Type B pancreatic cell (in vitro differentiated cells): ENCODE measurements around the gene UBE2E1. TPM values are rescaled to one million over a fixed set of nuclear protein-coding genes. Genes with fewer than 3 reads are reported as not detected.
A peak's percentile ranks its signal among the peaks of the same experiment; 100 is the strongest.

Experiments used
- DNase-seq: peaks from one replicate; pipeline ENCODE4 v3.0.0; 2021; ENCODE audit warnings: mixed read lengths; ENCODE audit not compliant: unreplicated experiment; ENCODE audit errors: extremely low spot score
- H3K27ac Mint-ChIP-seq: 2 replicates; pipeline ENCODE4 v1.8.0; 2021; ENCODE audit warnings: mild to moderate bottlenecking, mixed read lengths
- H3K27me3 Mint-ChIP-seq: 2 replicates; pipeline ENCODE4 v1.8.0; 2021; ENCODE audit warnings: mixed read lengths
- H3K36me3 Mint-ChIP-seq: 2 replicates; pipeline ENCODE4 v1.8.0; 2021; ENCODE audit warnings: mixed read lengths
- H3K4me1 Mint-ChIP-seq: one replicate; pipeline ENCODE4 v1.8.0; 2021; ENCODE audit warnings: mixed read lengths; ENCODE audit not compliant: unreplicated experiment
- H3K4me3 Mint-ChIP-seq: 2 replicates; pipeline ENCODE4 v1.8.0; 2021; ENCODE audit warnings: mild to moderate bottlenecking, mixed read lengths
- H3K9me3 Mint-ChIP-seq: 2 replicates; pipeline ENCODE4 v1.8.0; 2021; ENCODE audit warnings: mixed read lengths
- CTCF ChIP-seq: fragments of 200-600 bp; sonication (generic); conservative IDR thresholded peaks from 2 replicates; pipeline ENCODE4 v1.5.0; 2021; ENCODE audit warnings: antibody characterized with exemption, mild to moderate bottlenecking
- total RNA-seq: library from RNA; stranded (reverse); gene quantifications from 2 replicates; pipeline ENCODE4 v1.2.1, GENCODE V29; 2021; ENCODE audit warnings: low replicate concordance

Gene UBE2E1
- total RNA-seq, 1 donor from 2014 or later: 110 TPM

- Mint-ChIP-seq H3K9me3 (no peaks in the 10 kb centered on the region), H3K27ac (peak overlapping the region; percentile 48), H3K4me1 (peaks cover 28% of the 10 kb centered on the region), H3K36me3 (peaks cover 40% of the 10 kb centered on the region), H3K27me3 (no peaks in the 10 kb centered on the region), H3K4me3 (peak overlapping the region; percentile 70)
- no peak for DNase-seq
- no peak for TF ChIP-seq CTCF
Observed at GRCh38 chr3:23920151-23920655, 114.4 kb downstream of the UBE2E1 start.

- DNase-seq: no peak
- Mint-ChIP-seq H3K27ac (no peak overlapping the region), H3K4me3 (peak overlapping the region; percentile 17), H3K9me3 (no peaks in the 10 kb centered on the region), H3K36me3 (peaks cover 40% of the 10 kb centered on the region), H3K4me1 (peaks cover 21% of the 10 kb centered on the region), H3K27me3 (no peaks in the 10 kb centered on the region)
- TF ChIP-seq CTCF: no peak
Observed at GRCh38 chr3:23921052-23921511, 115.3 kb downstream of the UBE2E1 start.

- Mint-ChIP-seq H3K9me3 (no peaks in the 10 kb centered on the region), H3K27me3 (no peaks in the 10 kb centered on the region), H3K27ac (no peak overlapping the region), H3K4me3 (no peak overlapping the region), H3K4me1 (peaks cover 14% of the 10 kb centered on the region), H3K36me3 (peaks cover 23% of the 10 kb centered on the region)
- DNase-seq: no peak
- TF ChIP-seq CTCF: no peak
Observed at GRCh38 chr3:23923786-23924185, 118.0 kb downstream of the UBE2E1 start.

GRCh38 chr3:23926246-23926645 is 120.5 kb downstream of the UBE2E1 start:
- Mint-ChIP-seq H3K4me3 (no peak overlapping the region), H3K9me3 (no peaks in the 10 kb centered on the region), H3K27me3 (no peaks in the 10 kb centered on the region), H3K4me1 (peaks cover 7% of the 10 kb centered on the region), H3K36me3 (peaks cover 2% of the 10 kb centered on the region), H3K27ac (no peak overlapping the region)
- no peak for DNase-seq
- no peak for TF ChIP-seq CTCF

- no peaks in the 10 kb centered on the region for H3K27me3 Mint-ChIP-seq
- H3K4me3 Mint-ChIP-seq: no peak overlapping the region
Observed at GRCh38 chr3:23926736-23927135, 121.0 kb downstream of the UBE2E1 start.

More at GRCh38 chr3:23926736-23927135, 121.0 kb downstream of the UBE2E1 start:
- TF ChIP-seq CTCF: no peak
- H3K9me3 Mint-ChIP-seq: no peaks in the 10 kb centered on the region
- H3K4me1 Mint-ChIP-seq: peaks cover 11% of the 10 kb centered on the region
- H3K27ac Mint-ChIP-seq: no peak overlapping the region
- DNase-seq: no peak
- no peaks in the 10 kb centered on the region for H3K36me3 Mint-ChIP-seq
